Hepatocyte (in vitro differentiated cells): ENCODE data around the gene GLMP. TPM values are rescaled to one million over a fixed set of nuclear protein-coding genes. Genes with fewer than 3 reads are reported as not detected.
A peak's percentile ranks its signal among the peaks of the same experiment; 100 is the strongest.

ENCODE experiments used
- DNase-seq: peaks from one replicate; pipeline ENCODE4 v3.0.0-alpha.2; 2016; ENCODE audit warnings: low spot score
- H2AFZ ChIP-seq: fragments of 200-600 bp; sonication (generic); 2 replicates; pipeline ENCODE4 v1.6.0; 2016; ENCODE audit warnings: antibody characterized with exemption, mild to moderate bottlenecking
- H3K27ac ChIP-seq: fragments of 200-600 bp; sonication (generic); 2 replicates; pipeline ENCODE4 v1.5.1; 2016; ENCODE audit warnings: mild to moderate bottlenecking
- H3K27me3 ChIP-seq: fragments of 200-600 bp; sonication (generic); 2 replicates; pipeline ENCODE4 v1.6.1; 2016
- H3K36me3 ChIP-seq: fragments of 200-600 bp; sonication (generic); replicated peaks from 2 replicates; pipeline ENCODE4 v1.5.1; 2016; ENCODE audit warnings: low read depth; ENCODE audit not compliant: insufficient read depth
- H3K4me1 ChIP-seq: fragments of 200-600 bp; sonication (generic); 2 replicates; pipeline ENCODE4 v1.5.1; 2016; ENCODE audit warnings: mild to moderate bottlenecking, moderate library complexity; ENCODE audit not compliant: insufficient read depth
- H3K4me2 ChIP-seq: fragments of 200-600 bp; sonication (generic); 2 replicates; pipeline ENCODE4 v1.6.0; 2016
- H3K4me3 ChIP-seq: fragments of 200-600 bp; sonication (generic); 2 replicates; pipeline ENCODE4 v1.5.1; 2016; ENCODE audit warnings: mild to moderate bottlenecking
- H3K79me2 ChIP-seq: fragments of 200-600 bp; sonication (generic); 2 replicates; pipeline ENCODE4 v1.6.0; 2017; ENCODE audit warnings: mild to moderate bottlenecking
- H3K9me2 ChIP-seq: fragments of 200-600 bp; sonication (generic); replicated peaks from 2 replicates; pipeline ENCODE4 v1.6.0; 2017; ENCODE audit warnings: mild to moderate bottlenecking; ENCODE audit not compliant: insufficient read depth
- H3K9me3 ChIP-seq: fragments of 200-600 bp; sonication (generic); 2 replicates; pipeline ENCODE4 v1.5.1; 2016; ENCODE audit warnings: low read depth, mild to moderate bottlenecking
- H4K20me1 ChIP-seq: fragments of 200-600 bp; sonication (generic); 2 replicates; pipeline ENCODE4 v1.6.0; 2016; ENCODE audit warnings: mild to moderate bottlenecking; ENCODE audit not compliant: insufficient read depth, poor library complexity, severe bottlenecking
- CTCF ChIP-seq: fragments of 200-600 bp; sonication (generic); IDR thresholded peaks from 2 replicates; pipeline ENCODE4 v1.5.1; 2016; ENCODE audit warnings: antibody characterized with exemption, mild to moderate bottlenecking; ENCODE audit not compliant: poor library complexity
- EZH2 ChIP-seq: fragments of 200-600 bp; sonication (generic); IDR thresholded peaks from 2 replicates; pipeline ENCODE4 v1.6.1; 2016; ENCODE audit warnings: antibody characterized with exemption, mild to moderate bottlenecking, borderline replicate concordance
- EZH2phosphoT487 ChIP-seq: fragments of 200-600 bp; sonication (generic); IDR thresholded peaks from one replicate; pipeline ENCODE4 v1.6.1; 2018; ENCODE audit warnings: antibody characterized with exemption, mild to moderate bottlenecking, low read depth, moderate library complexity; ENCODE audit not compliant: unreplicated experiment, severe bottlenecking
- WGBS: methylation state at CpG from one replicate; pipeline ENCODE4 v1.1.6; 2016; ENCODE audit warnings: low lambda C conversion rate; ENCODE audit errors: missing lambda C conversion rate; 5-methylcytosine and 5-hydroxymethylcytosine counted together
- polyA plus RNA-seq: library from polyadenylated mRNA; unstranded; fragments of >200 nt; fragmentation: Nextera tagmentation; extraction: Ambion mirVana; gene quantifications from 2 replicates; pipeline ENCODE4 v1.2.1, GENCODE V29; 2016
- total RNA-seq: library from RNA; depleted of rRNA; stranded (reverse); fragments of >200 nt; gene quantifications from 2 replicates; pipeline ENCODE4 v1.2.3, GENCODE V29; 2014

The GLMP gene
- total and polyA plus RNA-seq, 2 experiments from 2014 or later, result 158 to 206 TPM

GRCh38 chr1:156279837-156280236 is 15.6 kb downstream of the GLMP start:
- Histone ChIP-seq H3K27me3 (no peaks in the 10 kb centered on the region), H3K36me3 (peaks cover 7% of the 10 kb centered on the region), H4K20me1 (peaks cover 21% of the 10 kb centered on the region), H3K79me2 (peaks cover 49% of the 10 kb centered on the region), H2AFZ (no peak overlapping the region), H3K4me3 (no peak overlapping the region), H3K4me2 (no peak overlapping the region), H3K9me2 (no peaks in the 10 kb centered on the region), H3K4me1 (peaks cover 17% of the 10 kb centered on the region), H3K9me3 (no peaks in the 10 kb centered on the region), H3K27ac (no peak overlapping the region)
- WGBS, result 95% methylated on average over 3 of the region's 3 CpGs
- DNase-seq, result no peak
- TF ChIP-seq CTCF, result no peak

- no peak overlapping the region for H3K4me3 ChIP-seq
- H3K27me3 ChIP-seq, result no peaks in the 10 kb centered on the region
- H4K20me1 ChIP-seq, result peaks cover 21% of the 10 kb centered on the region
- peaks cover 9% of the 10 kb centered on the region for H3K4me1 ChIP-seq
- H3K27ac ChIP-seq, result no peak overlapping the region
- TF ChIP-seq CTCF (no peak), EZH2 (no peak), EZH2phosphoT487 (no peak)
- H2AFZ ChIP-seq, result no peak overlapping the region
- H3K9me3 ChIP-seq, result no peaks in the 10 kb centered on the region
- DNase-seq, result peak; percentile 34
- WGBS, result 77% methylated on average over 6 of the region's 6 CpGs
- H3K79me2 ChIP-seq, result peaks cover 40% of the 10 kb centered on the region
- peaks cover 7% of the 10 kb centered on the region for H3K36me3 ChIP-seq
- no peak overlapping the region for H3K4me2 ChIP-seq
- no peaks in the 10 kb centered on the region for H3K9me2 ChIP-seq
These were observed 18.5 kb downstream of the GLMP start for GRCh38 chr1:156276966-156277381.

- peaks cover 8% of the 10 kb centered on the region for H3K4me1 ChIP-seq
- H3K27ac ChIP-seq, result no peak overlapping the region
- H2AFZ ChIP-seq, result no peak overlapping the region
- no peak overlapping the region for H3K4me2 ChIP-seq
- H4K20me1 ChIP-seq, result peaks cover 21% of the 10 kb centered on the region
- H3K27me3 ChIP-seq, result no peaks in the 10 kb centered on the region
- H3K36me3 ChIP-seq, result peaks cover 7% of the 10 kb centered on the region
- no peaks in the 10 kb centered on the region for H3K9me2 ChIP-seq
- H3K79me2 ChIP-seq, result peaks cover 35% of the 10 kb centered on the region
- H3K9me3 ChIP-seq, result no peaks in the 10 kb centered on the region
- TF ChIP-seq EZH2phosphoT487 (no peak), EZH2 (no peak)
- no peak overlapping the region for H3K4me3 ChIP-seq
- DNase-seq, result no peak
These were observed 18.9 kb downstream of the GLMP start for GRCh38 chr1:156276532-156276931.

- H3K4me2 ChIP-seq, result no peak overlapping the region
- H3K36me3 ChIP-seq, result no peaks in the 10 kb centered on the region
These were observed 25.2 kb downstream of the GLMP start for GRCh38 chr1:156270314-156270713.

More at GRCh38 chr1:156270314-156270713, 25.2 kb downstream of the GLMP start:
- no peak overlapping the region for H3K4me3 ChIP-seq
- H3K27me3 ChIP-seq, result no peaks in the 10 kb centered on the region
- no peaks in the 10 kb centered on the region for H4K20me1 ChIP-seq
- H3K27ac ChIP-seq, result no peak overlapping the region
- WGBS, result 98% methylated on average over 3 of the region's 3 CpGs
- H3K79me2 ChIP-seq, result peaks cover 2% of the 10 kb centered on the region
- no peak for TF ChIP-seq EZH2phosphoT487
- no peak for TF ChIP-seq EZH2
- TF ChIP-seq CTCF, result no peak
- H2AFZ ChIP-seq, result no peak overlapping the region
- H3K9me2 ChIP-seq, result no peaks in the 10 kb centered on the region
- H3K9me3 ChIP-seq, result no peaks in the 10 kb centered on the region
- DNase-seq, result no peak
- H3K4me1 ChIP-seq, result no peaks in the 10 kb centered on the region
